ENCODE results near the gene OR4F15.
"Not testable (repeated sequence)": the region's sequence is repeated elsewhere in the genome, so short reads cannot be mapped to it uniquely, and the experiment has no call there.

Gene OR4F15

DNA sequence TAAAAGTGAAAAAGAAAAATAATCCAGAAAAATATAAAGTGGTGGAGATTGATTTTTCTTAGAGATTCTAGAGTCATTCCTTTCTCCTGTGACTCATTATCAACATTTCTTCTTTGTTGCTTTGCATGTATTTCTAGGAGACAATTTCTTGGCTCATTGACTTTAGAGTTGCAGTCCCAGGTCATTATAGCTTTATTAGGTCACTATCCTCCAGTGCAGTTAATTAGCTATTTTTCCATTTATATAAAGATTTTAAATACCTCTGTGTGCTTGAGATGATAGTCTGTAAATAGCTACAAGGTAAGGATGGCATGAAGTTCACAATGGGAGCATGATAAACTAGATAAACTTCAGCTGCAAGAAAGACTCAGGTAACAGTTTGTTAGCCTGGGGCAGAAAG is at the start of gene OR4F15:
OR4F15 (plus strand) TSS at position 301 of the 400 bp plus-strand sequence. CDS start 5,985 bp downstream, outside the sequence.
- no peak for DNase-seq

GRCh38 chr15:101764669-101765339 is 47.2 kb upstream of the OR4F15 start:
- DNase-seq = not testable (repeated sequence)

DNA sequence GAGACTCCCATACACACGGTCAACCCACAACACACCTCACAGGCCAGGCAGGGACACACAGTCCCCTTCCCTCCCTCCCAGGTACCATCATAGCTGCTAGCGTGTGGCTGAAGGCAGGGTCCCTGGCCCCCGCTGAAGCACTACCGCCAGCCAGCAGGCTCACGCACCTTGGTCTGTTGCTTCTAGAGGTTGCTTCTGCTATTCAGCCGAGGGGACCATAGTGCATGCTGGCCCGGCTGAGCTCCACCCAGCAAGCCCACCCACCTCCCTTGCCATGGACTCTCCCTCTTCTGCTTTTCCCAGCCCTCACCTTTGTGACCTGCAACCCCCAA is 46.7 kb upstream of the OR4F15 start:
- not testable (repeated sequence) for DNase-seq

DNA sequence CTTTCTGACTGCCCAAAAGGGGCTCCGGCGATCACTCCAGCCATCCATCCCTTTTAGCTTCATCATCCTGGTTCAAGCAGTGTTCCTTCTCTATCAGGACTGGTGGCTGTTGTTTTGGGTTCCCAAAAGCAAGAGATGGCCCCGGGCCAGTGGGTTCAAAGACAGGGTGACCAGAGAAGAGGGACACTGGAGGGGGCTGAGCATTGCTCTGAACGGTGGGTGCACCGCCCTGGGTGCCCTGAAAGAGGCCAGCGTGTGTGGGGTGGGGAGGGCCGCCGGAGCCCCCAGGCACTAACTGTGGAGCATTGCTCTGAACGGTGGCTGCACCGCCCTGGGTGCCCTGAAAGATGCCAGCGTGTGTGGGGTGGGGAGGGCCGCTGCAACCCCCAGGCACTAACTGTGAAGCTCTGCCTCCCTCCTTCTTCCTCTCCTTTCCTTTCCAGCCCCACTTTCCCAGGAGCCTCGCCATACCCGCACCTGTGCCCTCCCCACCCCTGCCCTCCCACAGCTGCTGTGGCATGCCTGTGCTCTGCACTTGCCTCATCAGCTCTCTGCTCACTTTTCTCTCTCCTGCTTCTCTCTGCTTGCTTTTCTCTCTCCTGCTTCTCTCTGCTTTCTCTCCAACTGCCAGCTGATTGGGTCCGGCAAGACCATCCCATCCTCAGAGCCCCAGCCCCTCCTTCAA is 46.1 kb upstream of the OR4F15 start:
- DNase-seq = no peak

DNA sequence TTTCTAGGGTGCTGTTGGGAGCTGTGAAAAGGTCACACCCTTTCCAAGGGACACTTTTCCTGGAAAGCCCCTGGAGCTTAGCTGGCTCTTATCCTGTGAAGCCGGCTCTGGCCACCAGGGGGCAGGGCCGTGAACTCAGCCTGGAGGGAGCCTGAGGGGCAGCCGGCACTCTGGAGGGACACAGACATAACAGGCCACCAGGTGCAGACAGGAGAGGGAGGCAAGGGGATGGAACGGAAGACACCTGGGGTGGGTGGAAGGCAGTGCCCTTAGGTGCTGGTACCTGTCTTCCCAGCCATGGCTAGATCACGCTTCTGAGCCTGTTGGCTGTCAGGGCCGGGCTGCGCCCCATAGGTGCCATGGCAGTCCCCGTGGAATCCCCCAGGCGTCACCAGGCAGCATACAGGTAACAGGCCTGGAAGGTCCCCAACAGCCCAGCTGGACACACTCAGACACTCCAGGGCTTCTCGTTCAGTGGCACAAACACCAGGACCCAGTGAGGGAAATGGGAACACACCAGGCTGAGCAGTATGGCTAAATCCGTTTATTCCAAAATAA is 44.8 kb upstream of the OR4F15 start:
- DNase-seq = not testable (repeated sequence)

DNA sequence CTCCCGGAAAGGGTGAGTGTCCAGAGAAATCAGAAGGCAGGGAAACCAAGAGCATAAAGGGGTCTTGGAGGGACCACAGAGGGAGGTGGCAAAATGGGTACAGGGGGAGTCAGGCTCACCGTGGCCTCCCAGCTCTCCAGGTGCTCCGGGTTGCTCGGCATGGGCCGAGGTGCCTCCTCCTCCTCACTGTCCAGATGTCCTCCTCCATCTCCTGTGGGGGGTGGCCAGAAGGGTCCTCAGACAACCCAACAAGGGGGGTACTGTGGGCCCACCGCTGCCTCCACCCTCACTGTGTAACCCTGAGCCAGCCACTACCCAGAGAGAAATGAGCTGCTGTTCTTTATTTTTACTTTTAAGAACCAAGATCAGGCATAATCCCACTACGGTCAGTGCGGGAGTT is 39.1 kb upstream of the OR4F15 start:
- no peak for DNase-seq

- peak; percentile 44 for DNase-seq
Measured at GRCh38 chr15:101773496-101774100, 38.4 kb upstream of the OR4F15 start.

DNA sequence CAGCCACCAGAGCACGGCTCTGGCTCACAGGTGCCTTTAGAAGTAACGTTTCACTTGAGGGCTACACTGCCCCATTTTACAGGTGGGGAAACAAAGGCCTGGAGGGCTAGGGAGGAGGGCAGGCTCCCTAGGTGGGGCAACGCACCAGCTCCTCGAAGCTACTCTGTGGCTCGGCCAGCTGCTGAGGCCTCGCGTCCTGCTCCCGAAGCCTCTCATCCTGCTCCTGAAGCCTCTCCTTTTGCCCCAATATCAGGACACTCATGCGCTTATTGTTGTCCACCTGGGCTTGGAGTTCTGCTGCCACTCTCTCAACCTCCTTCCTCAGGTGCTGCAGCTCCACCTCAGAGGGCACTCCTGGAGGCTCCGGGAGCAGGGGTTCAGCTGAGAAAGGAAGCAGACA is 36.9 kb upstream of the OR4F15 start:
- DNase-seq = no peak

GRCh38 chr15:101778576-101778975 is 33.4 kb upstream of the OR4F15 start:
- DNase-seq = not testable (repeated sequence)

DNA sequence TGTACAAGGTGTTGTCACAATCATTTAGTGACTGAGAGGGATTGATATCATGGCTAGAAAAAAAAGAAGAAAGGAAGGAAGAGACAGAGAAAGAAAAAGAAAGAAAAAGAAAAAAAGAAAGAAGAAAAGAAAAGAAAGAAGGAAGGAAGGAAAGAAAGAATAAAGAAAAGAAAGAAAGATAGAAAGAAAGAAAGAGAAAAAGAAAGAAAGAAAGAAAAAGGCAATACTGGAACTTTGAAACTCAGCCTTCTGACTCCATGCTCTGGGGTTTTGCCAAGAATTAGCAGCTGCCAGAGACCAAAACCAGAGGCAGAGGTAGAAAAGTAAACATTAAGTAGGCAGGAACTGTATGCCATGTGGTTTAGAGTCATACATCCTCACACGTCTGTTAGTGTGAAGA is 31.8 kb upstream of the OR4F15 start:
- not testable (repeated sequence) for DNase-seq

DNA sequence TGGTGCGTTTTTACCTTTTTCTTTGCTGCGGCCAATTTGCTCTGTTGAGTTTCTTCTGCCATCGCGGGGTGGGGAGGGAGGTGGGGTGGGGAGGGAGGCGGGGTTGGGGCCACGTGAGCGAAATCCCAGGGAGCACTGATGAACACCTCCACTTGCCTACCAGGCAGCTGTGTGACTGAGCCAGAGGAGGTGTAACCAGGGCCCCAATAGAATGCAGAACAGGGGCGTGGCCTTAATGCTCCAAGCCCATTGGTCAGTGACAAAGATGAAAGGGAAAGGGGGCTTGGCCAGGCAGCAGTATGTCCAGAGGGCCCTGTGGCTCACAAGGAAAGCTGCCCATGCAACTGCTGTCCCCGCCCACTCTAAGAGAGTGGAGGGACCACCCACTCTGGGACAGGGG is 30.1 kb upstream of the OR4F15 start:
- DNase-seq = no peak

DNA sequence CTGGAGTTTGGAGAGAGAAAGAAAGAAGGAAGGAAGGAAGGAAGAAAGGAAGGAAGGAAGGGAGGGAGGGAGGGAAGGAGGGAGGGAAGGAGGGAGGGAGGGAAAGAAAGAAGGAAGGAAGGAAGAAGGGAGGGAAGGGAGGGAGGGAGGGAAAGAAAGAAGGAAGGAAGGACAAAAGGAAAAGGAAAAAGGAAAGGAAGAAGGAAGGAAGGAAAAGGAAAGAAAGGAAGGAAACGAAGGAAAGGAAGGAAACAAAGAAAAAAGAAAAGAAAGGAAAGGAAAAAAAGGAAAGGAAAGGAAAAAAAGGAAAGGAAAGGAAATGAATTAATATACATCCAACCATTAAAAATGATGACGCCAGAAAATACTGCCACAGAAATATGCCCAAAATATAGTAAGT is 27.4 kb upstream of the OR4F15 start:
- DNase-seq = no peak

- not testable (repeated sequence) for DNase-seq
Measured at GRCh38 chr15:101786422-101786821, 25.6 kb upstream of the OR4F15 start.

DNA sequence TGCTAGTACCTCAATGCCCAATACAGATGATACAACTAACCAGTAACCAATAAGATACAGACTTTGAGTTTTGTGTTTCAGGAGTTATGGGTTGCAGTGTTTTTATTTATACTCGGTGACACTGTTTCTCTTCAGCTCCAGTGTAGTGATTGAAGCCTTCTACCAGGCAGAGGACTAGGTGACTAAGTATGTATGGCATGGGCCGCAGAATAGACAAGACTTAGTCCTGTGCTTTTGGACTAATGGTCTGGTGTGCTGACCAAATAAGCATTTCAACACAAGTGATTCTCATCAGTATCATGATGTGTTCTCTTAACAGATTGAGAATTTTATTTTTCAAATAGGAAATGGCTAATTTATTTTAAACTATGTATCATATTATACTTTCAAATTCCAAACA is 24.0 kb upstream of the OR4F15 start:
- not testable (repeated sequence) for DNase-seq

DNA sequence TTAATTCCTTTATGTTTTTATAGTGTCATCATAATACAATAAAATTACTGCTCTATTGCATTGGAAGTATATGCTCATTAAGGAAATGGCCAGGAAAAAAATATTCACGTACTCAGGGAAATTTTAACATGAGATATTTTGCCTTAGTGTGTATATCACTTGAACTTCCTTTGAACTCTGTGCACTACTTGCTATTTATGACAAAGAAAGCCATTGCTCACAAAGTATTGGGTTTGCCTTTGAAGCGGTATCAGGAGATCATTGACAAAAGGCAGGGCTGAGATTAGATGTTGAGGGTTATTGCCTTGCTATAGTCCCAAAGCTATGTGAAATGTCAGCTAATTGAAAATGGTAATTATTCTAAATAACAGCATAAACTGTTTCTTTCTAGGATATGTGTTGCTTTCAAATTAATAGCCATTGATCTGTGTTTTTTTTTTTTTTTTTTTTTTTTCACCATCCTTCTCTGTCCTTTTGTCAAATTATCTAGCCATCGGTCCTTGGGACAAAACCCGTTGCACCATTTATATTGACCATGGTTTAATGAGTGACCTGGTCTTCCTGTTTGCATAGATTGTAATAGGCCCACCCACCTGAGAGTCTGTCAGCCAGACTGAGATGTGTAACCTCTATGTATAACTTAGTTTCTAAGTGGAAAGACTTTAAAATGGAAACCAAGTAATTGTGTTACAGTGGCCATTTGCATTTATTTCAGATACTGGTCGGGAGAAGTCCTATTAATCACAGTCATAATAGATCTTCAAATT is 23.3 kb upstream of the OR4F15 start:
- DNase-seq = not testable (repeated sequence)

GRCh38 chr15:101790748-101791147 is 21.3 kb upstream of the OR4F15 start:
- DNase-seq = not testable (repeated sequence)

DNA sequence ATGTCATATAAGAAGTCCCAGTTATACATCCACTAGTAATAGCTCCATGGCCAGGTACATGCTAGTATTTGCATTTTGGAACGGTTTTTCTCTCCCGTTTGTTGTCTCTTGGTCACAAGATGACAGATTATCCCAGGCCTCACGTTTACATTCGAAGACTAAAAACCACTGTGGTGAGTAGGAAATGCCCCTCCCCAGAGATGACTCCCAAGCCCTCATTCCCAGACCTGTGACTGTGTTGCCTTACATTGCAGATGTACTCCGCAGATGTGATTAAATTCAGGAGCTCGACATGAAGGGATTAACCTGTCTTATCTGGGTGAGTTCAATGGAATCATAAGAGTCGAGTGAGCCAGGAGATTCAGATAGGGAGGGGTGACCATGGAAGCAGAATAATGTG is 18.0 kb upstream of the OR4F15 start:
- not testable (repeated sequence) for DNase-seq

DNA sequence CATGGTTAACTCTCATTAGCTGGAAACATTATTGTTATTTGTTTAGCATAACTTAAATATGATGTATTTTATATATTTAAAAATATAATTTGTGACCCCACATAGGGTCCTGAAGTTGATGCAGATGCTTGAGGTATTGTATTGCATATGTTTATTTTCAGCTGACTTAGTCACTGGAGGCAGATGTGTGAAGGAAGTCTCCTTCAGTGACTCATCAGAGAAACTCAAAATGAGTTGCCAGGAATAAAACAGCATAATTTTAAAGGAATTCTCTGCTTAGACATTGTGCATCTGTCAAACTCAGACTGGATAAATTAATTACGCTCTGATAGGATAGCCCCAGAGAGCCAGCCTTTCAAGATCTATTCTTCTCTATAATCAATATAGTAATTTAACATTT is 16.5 kb upstream of the OR4F15 start:
- DNase-seq = no peak

DNA sequence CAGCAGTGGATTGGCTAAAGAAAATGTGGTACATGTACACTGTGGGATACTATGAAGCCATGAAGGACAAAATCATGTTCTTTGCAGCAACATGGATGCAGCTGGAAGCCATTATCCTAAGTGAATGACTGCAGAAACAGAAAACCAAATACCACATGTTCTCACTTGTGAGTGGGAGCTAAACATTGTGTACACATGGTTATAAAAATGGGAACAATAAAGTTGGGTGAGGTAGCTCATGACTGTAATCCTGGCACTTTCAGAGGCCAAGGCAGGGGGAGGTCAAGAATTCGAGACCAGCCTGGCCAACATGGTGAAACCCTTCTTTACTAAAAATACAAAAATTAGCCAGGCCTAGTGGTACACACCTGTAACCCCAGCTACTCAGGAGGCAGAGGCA is 12.3 kb upstream of the OR4F15 start:
- DNase-seq = no peak

GRCh38 chr15:101801048-101801447 is 11.0 kb upstream of the OR4F15 start:
- DNase-seq = no peak

- no peak for DNase-seq
Measured at GRCh38 chr15:101803209-101803608, 8.8 kb upstream of the OR4F15 start, which contains the start of gene OR4F6. OR4F6 (plus strand) TSS chr15:101803509; CDS start chr15:101805720, 2,211 bp downstream.

DNA sequence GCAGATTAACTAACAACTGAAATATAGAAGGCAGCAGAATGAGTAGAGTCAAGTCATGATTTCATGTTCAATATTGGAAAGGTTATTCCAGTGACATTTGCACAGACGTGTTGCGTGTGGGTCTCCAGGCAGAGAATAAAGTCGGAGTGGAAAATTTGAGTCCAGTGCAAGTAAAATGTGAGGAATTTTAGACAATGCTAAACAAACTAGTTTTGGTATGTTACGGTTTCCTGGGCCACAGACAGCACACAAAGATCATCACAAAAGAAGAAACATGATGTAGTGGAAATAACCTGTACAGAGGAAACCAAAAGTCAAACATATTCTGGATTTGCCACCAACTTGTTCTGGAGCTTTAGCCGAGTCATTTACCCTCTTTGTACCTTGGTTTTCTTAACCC is 8.3 kb upstream of the OR4F15 start:
- DNase-seq = no peak

DNA sequence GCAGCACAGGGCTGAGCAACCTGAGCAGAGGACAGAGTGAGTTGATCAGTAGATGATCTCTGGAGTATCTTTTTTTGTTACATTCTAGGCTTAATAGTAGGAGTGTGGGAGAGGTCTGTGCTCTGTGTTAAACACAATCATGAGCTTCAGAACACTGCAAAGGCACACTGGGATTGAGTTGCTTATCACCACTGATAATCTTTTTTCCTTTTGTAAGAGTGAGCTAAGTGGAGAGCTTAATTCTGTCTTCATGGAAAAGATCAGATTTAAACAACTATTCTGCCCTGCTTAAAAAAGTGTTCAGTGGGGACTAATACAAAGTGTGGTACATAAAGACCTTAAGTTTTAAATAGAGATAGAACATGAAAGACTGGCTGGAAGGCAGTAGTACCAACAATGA is 7.6 kb upstream of the OR4F15 start:
- DNase-seq = no peak

Measured in COR-L47 (cell line).